BLaER1 (cell line): ENCODE results near the gene SLC27A5.

Experiments used
- H3K27ac ChIP-seq: shearing (Covaris generic); formaldehyde crosslinking; 2 replicates; pipeline ENCODE4 v1.8.1; 2022
- H3K27me3 ChIP-seq: shearing (Covaris generic); formaldehyde crosslinking; 2 replicates; pipeline ENCODE4 v1.8.1; 2022
- H3K36me3 ChIP-seq: shearing (Covaris generic); formaldehyde crosslinking; 2 replicates; pipeline ENCODE4 v1.8.1; 2022
- H3K4me1 ChIP-seq: shearing (Covaris generic); formaldehyde crosslinking; 2 replicates; pipeline ENCODE4 v1.8.1; 2022
- H3K4me2 ChIP-seq: shearing (Covaris generic); formaldehyde crosslinking; 2 replicates; pipeline ENCODE4 v1.8.1; 2022
- H3K4me3 ChIP-seq: shearing (Covaris generic); formaldehyde crosslinking; 2 replicates; pipeline ENCODE4 v1.8.1; 2022
- H3K9ac ChIP-seq: shearing (Covaris generic); formaldehyde crosslinking; 2 replicates; pipeline ENCODE4 v1.8.1; 2022
- H3K9me3 ChIP-seq: shearing (Covaris generic); formaldehyde crosslinking; 2 replicates; pipeline ENCODE4 v1.8.1; 2022
- H4K20me1 ChIP-seq: shearing (Covaris generic); formaldehyde crosslinking; 2 replicates; pipeline ENCODE4 v1.8.1; 2022
- Cebpa-rat ChIP-seq: shearing (Covaris generic); IDR thresholded peaks from 2 replicates; pipeline ENCODE4 v1.8.1; 2022

Gene SLC27A5

GRCh38 chr19:58550362-58551122, 38.8 kb upstream of the SLC27A5 start:
- no peaks in the 10 kb centered on the region for H3K9me3 ChIP-seq
- H4K20me1 ChIP-seq = peaks cover 87% of the 10 kb centered on the region
- H3K27ac ChIP-seq = no peak overlapping the region
- no peak overlapping the region for H3K4me2 ChIP-seq
- peaks cover 54% of the 10 kb centered on the region for H3K4me1 ChIP-seq
- no peak for TF ChIP-seq Cebpa-rat
- peaks cover 85% of the 10 kb centered on the region for H3K36me3 ChIP-seq
- no peak overlapping the region for H3K4me3 ChIP-seq
- no peaks in the 10 kb centered on the region for H3K27me3 ChIP-seq
- no peak overlapping the region for H3K9ac ChIP-seq

GRCh38 chr19:58549664-58550361, 38.0 kb upstream of the SLC27A5 start:
- Histone ChIP-seq H3K4me2 (no peak overlapping the region), H3K4me1 (peaks cover 52% of the 10 kb centered on the region), H3K27ac (no peak overlapping the region), H3K36me3 (peaks cover 86% of the 10 kb centered on the region), H4K20me1 (peaks cover 95% of the 10 kb centered on the region), H3K4me3 (no peak overlapping the region), H3K9ac (no peak overlapping the region), H3K27me3 (no peaks in the 10 kb centered on the region), H3K9me3 (no peaks in the 10 kb centered on the region)
- no peak for TF ChIP-seq Cebpa-rat

GRCh38 chr19:58548859-58549663, 37.3 kb upstream of the SLC27A5 start:
- no peak overlapping the region for H3K9ac ChIP-seq

GRCh38 chr19:58547323-58548312, 35.8 kb upstream of the SLC27A5 start:
- Histone ChIP-seq H3K9ac (no peak overlapping the region), H3K4me3 (no peak overlapping the region), H3K27ac (no peak overlapping the region), H3K4me2 (peak overlapping the region; percentile 30; the same call in 1 of the 2 replicates), H3K27me3 (no peaks in the 10 kb centered on the region), H4K20me1 (peaks cover 83% of the 10 kb centered on the region), H3K4me1 (peaks cover 48% of the 10 kb centered on the region), H3K36me3 (peaks cover 73% of the 10 kb centered on the region), H3K9me3 (no peaks in the 10 kb centered on the region)
- no peak for TF ChIP-seq Cebpa-rat

More at GRCh38 chr19:58548859-58549663, 37.3 kb upstream of the SLC27A5 start:
- Histone ChIP-seq H4K20me1 (peaks cover 97% of the 10 kb centered on the region), H3K36me3 (peaks cover 86% of the 10 kb centered on the region), H3K9me3 (no peaks in the 10 kb centered on the region), H3K4me2 (no peak overlapping the region), H3K27me3 (no peaks in the 10 kb centered on the region), H3K27ac (no peak overlapping the region), H3K4me1 (peaks cover 48% of the 10 kb centered on the region), H3K4me3 (no peak overlapping the region)
- no peak for TF ChIP-seq Cebpa-rat

- H3K4me3 ChIP-seq = peak overlapping the region; percentile 100
- peak overlapping the region; percentile 99 for H3K9ac ChIP-seq
- TF ChIP-seq Cebpa-rat = no peak
- no peaks in the 10 kb centered on the region for H3K9me3 ChIP-seq
- H3K27ac ChIP-seq = peak overlapping the region; percentile 98; the same call in 1 of the 2 replicates
- peaks cover 68% of the 10 kb centered on the region for H4K20me1 ChIP-seq
- H3K4me2 ChIP-seq = peak overlapping the region; percentile 99
- H3K27me3 ChIP-seq = no peaks in the 10 kb centered on the region
- peaks cover 49% of the 10 kb centered on the region for H3K4me1 ChIP-seq
- H3K36me3 ChIP-seq = peaks cover 58% of the 10 kb centered on the region
These were observed 34.3 kb upstream of the SLC27A5 start for GRCh38 chr19:58546019-58546530.

- Histone ChIP-seq H3K36me3 (peaks cover 52% of the 10 kb centered on the region), H3K9ac (peak overlapping the region; percentile 99), H3K27me3 (no peaks in the 10 kb centered on the region), H3K4me2 (peak overlapping the region; percentile 99), H3K4me3 (peak overlapping the region; percentile 100), H4K20me1 (peaks cover 61% of the 10 kb centered on the region), H3K27ac (peak overlapping the region; percentile 98), H3K9me3 (no peaks in the 10 kb centered on the region), H3K4me1 (peaks cover 49% of the 10 kb centered on the region)
- TF ChIP-seq Cebpa-rat = no peak
These were observed 33.7 kb upstream of the SLC27A5 start for GRCh38 chr19:58545286-58546018.

GRCh38 chr19:58544591-58545285, 32.9 kb upstream of the SLC27A5 start:
- Histone ChIP-seq H3K4me1 (peaks cover 42% of the 10 kb centered on the region), H3K9me3 (no peaks in the 10 kb centered on the region), H3K36me3 (peaks cover 45% of the 10 kb centered on the region), H3K9ac (peak overlapping the region; percentile 99), H3K27me3 (no peaks in the 10 kb centered on the region), H3K27ac (peak overlapping the region; percentile 98), H3K4me3 (peak overlapping the region; percentile 100), H4K20me1 (peaks cover 54% of the 10 kb centered on the region), H3K4me2 (peak overlapping the region; percentile 99)
- TF ChIP-seq Cebpa-rat = no peak
